ENCODE results near the gene PTPN14.

Gene PTPN14

GRCh38 chr1:214420341-214420740 is 131.1 kb downstream of the PTPN14 start:
- H3K27ac ChIP-seq (ENCODE audit: extremely low read depth, low read depth, low read length) = no peak overlapping the region
- no peak for TF ChIP-seq BCL11A (tag by site-specific recombination; IDR thresholded peaks at IDR 0.05; ENCODE audit: low read depth)
- peak; percentile 25; the same call in 1 of the 2 replicates for TF ChIP-seq SP7 (tag by site-specific recombination; IDR thresholded peaks at IDR 0.05)
- no peak for TF ChIP-seq ZNF324 (tag by site-specific recombination; IDR thresholded peaks at IDR 0.05)
- no peak overlapping the region for H3K4me3 ChIP-seq (ENCODE audit: low read depth, low read length)
- ChIA-PET POLR2A (no interaction called here), CTCF (no interaction called here)
- no peaks in the 10 kb centered on the region for H3K36me3 ChIP-seq (ENCODE audit: control insufficient read depth in 2 of 2, insufficient read depth in 1 of 2, low read length in 2 of 2)
- 0 out of 2 replicates have a peak, but pooled peaks cover 2% of the 10 kb centered on the region for H3K4me1 ChIP-seq (ENCODE audit: control insufficient read depth, insufficient read depth, low read length)
- no peaks in the 10 kb centered on the region for H3K9me3 ChIP-seq (ENCODE audit: control insufficient read depth, insufficient read depth, low read depth, low read length)

- CTCF ChIA-PET = no interaction called here
- POLR2A ChIA-PET = no interaction called here
- no peak overlapping the region for H3K4me3 ChIP-seq (ENCODE audit: low read depth, low read length)
- 0 out of 2 replicates have a peak, but pooled peaks cover 2% of the 10 kb centered on the region for H3K4me1 ChIP-seq (ENCODE audit: control insufficient read depth, insufficient read depth, low read length)
- H3K9me3 ChIP-seq (ENCODE audit: control insufficient read depth, insufficient read depth, low read depth, low read length) = no peaks in the 10 kb centered on the region
- TF ChIP-seq GLI4 (tag by site-specific recombination; IDR thresholded peaks at IDR 0.05) (no peak), PRDM10 (tag by site-specific recombination; IDR thresholded peaks at IDR 0.05) (peak; percentile 21; the same call in 1 of the 2 replicates)
- no peak overlapping the region for H3K27ac ChIP-seq (ENCODE audit: extremely low read depth, low read depth, low read length)
- H3K36me3 ChIP-seq (ENCODE audit: control insufficient read depth in 2 of 2, insufficient read depth in 1 of 2, low read length in 2 of 2) = no peaks in the 10 kb centered on the region
These were observed 131.8 kb downstream of the PTPN14 start for GRCh38 chr1:214419650-214420049.

GRCh38 chr1:214418391-214418790 is 133.0 kb downstream of the PTPN14 start:
- no peak for TF ChIP-seq PRDM10 (tag by site-specific recombination; IDR thresholded peaks at IDR 0.05)
- Histone ChIP-seq H3K27ac (ENCODE audit: extremely low read depth, low read depth, low read length) (no peak overlapping the region), H3K36me3 (ENCODE audit: control insufficient read depth in 2 of 2, insufficient read depth in 1 of 2, low read length in 2 of 2) (no peaks in the 10 kb centered on the region), H3K4me3 (ENCODE audit: low read depth, low read length) (no peak overlapping the region), H3K4me1 (ENCODE audit: control insufficient read depth, insufficient read depth, low read length) (0 out of 2 replicates have a peak, but pooled peaks cover 2% of the 10 kb centered on the region), H3K9me3 (ENCODE audit: control insufficient read depth, insufficient read depth, low read depth, low read length) (no peaks in the 10 kb centered on the region)
- POLR2A ChIA-PET = no interaction called here
- CTCF ChIA-PET = no interaction called here

GRCh38 chr1:214417545-214418210 is 133.7 kb downstream of the PTPN14 start:
- 0 out of 2 replicates have a peak, but pooled peaks cover 2% of the 10 kb centered on the region for H3K4me1 ChIP-seq (ENCODE audit: control insufficient read depth, insufficient read depth, low read length)
- H3K9me3 ChIP-seq (ENCODE audit: control insufficient read depth, insufficient read depth, low read depth, low read length) = no peaks in the 10 kb centered on the region
- CTCF ChIA-PET = no interaction called here
- TF ChIP-seq ZNF830 (tag by site-specific recombination; IDR thresholded peaks at IDR 0.05; ENCODE audit: low read depth) = no peak
- TF ChIP-seq ZNF76 (tag by site-specific recombination; IDR thresholded peaks at IDR 0.05; ENCODE audit: borderline replicate concordance, low read depth) = no peak
- no peak for TF ChIP-seq ZNF514 (tag by site-specific recombination; IDR thresholded peaks at IDR 0.05)
- TF ChIP-seq ZNF202 (tag by site-specific recombination; IDR thresholded peaks at IDR 0.05; ENCODE audit: borderline replicate concordance) = no peak
- TF ChIP-seq MZF1 (tag by site-specific recombination; IDR thresholded peaks at IDR 0.05; ENCODE audit: borderline replicate concordance) = no peak
- no peak for TF ChIP-seq ZNF501 (tag by site-specific recombination; IDR thresholded peaks at IDR 0.05)
- TF ChIP-seq ZNF211 (tag by site-specific recombination; IDR thresholded peaks at IDR 0.05; ENCODE audit: low read depth) = no peak
- TF ChIP-seq SP7 (tag by site-specific recombination; IDR thresholded peaks at IDR 0.05) = no peak
- no peak for TF ChIP-seq EGR2 (tag by site-specific recombination; IDR thresholded peaks at IDR 0.05; ENCODE audit: low read depth)
- no peak for TF ChIP-seq ZNF776 (tag by site-specific recombination; IDR thresholded peaks at IDR 0.05; ENCODE audit: borderline replicate concordance)
- H3K4me3 ChIP-seq (ENCODE audit: low read depth, low read length) = no peak overlapping the region
- no peak overlapping the region for H3K27ac ChIP-seq (ENCODE audit: extremely low read depth, low read depth, low read length)
- H3K36me3 ChIP-seq (ENCODE audit: control insufficient read depth in 2 of 2, insufficient read depth in 1 of 2, low read length in 2 of 2) = no peaks in the 10 kb centered on the region
- POLR2A ChIA-PET = interaction anchor here (0.7 kb wide), 1 partner anchor 68 kb away, joined by 3 read pairs; no protein-coding TSS in a partner anchor

Measured in HEK293 (cell line).